ENCODE measurements around the gene SFXN2.
"Not testable (repeated sequence)": the region's sequence is repeated elsewhere in the genome, so short reads cannot be mapped to it uniquely, and the experiment has no call there.

SFXN2 gene

GRCh38 chr10:102679596-102679995, 34.8 kb upstream of the SFXN2 start:
- no peak overlapping the region for H3K4me3 ChIP-seq (ENCODE audit: low read depth, low read length)

DNA sequence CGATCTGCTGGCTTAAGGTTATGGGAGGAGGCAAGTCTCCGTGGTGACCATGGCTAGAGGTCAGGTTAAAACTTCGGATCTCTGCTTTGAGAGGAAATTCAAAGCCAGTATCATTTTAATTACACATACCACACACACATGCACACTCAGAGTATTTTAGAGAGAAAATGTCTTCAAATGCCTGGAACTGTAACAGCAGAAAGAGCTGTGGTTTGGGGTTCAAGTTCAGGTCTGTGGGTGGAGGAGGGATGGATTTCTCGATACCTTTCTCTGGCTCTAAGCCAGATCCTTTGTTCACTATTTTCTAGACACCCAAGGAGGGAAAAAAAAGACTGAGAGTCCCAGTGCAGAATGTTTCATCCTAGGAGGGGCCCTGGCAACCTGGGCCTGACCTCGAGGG, 32.7 kb upstream of the SFXN2 start:
- no peak overlapping the region for H3K4me3 ChIP-seq (ENCODE audit: low read depth, low read length)

GRCh38 chr10:102682416-102682815, 32.0 kb upstream of the SFXN2 start:
- H3K4me3 ChIP-seq (ENCODE audit: low read depth, low read length) = no peak overlapping the region

- no peak overlapping the region for H3K4me3 ChIP-seq (ENCODE audit: low read depth, low read length)
Observed at GRCh38 chr10:102682981-102683380, 31.5 kb upstream of the SFXN2 start.

GRCh38 chr10:102683736-102684135, 30.7 kb upstream of the SFXN2 start:
- no peak overlapping the region for H3K4me3 ChIP-seq (ENCODE audit: low read depth, low read length)

GRCh38 chr10:102691285-102692066, 23.0 kb upstream of the SFXN2 start:
- no peak overlapping the region for H3K4me3 ChIP-seq (ENCODE audit: low read depth, low read length)

GRCh38 chr10:102695401-102695800, 19.0 kb upstream of the SFXN2 start:
- H3K4me3 ChIP-seq (ENCODE audit: low read depth, low read length) = not testable (repeated sequence)

- H3K4me3 ChIP-seq (ENCODE audit: low read depth, low read length) = no peak overlapping the region
Observed at GRCh38 chr10:102696736-102697135, 17.7 kb upstream of the SFXN2 start.

DNA sequence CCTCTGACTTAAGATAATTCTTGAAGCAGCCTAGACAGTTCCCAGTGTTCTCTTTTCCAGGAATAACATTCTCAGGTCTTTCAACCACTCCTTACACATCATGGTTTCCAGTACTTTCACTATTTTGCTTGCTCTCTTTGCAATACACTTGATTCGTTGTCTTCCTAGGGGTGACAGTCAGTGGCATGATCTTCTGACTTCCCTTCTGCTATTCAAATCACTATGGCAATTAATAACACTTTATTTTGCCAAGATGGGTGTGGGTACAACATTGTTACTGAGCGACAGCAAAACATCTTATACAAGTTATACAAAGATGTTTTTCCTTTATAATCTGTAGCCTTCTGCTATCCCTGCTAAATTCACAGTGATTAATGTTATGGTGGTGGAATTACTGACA, 15.5 kb upstream of the SFXN2 start:
- H3K4me3 ChIP-seq (ENCODE audit: low read depth, low read length) = no peak overlapping the region

DNA sequence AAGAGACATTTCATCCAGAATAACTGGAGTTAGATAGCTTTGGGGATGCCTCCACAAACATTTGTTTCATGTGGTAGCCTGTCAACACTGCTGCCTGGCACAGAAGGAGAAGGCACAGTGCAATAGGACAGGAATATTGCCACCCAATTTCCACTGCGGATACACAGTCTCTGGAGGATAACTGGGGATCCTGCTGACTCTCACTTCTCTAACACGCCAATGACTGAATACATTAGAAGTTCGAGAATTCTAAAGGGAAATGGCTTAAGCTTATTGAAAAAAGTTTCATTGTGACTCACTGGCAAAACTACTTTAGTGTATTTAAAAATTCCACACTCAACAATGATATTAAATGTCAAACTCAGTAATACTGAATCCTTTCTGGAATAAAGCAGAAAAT, 13.2 kb upstream of the SFXN2 start:
- H3K4me3 ChIP-seq (ENCODE audit: low read depth, low read length) = no peak overlapping the region

DNA sequence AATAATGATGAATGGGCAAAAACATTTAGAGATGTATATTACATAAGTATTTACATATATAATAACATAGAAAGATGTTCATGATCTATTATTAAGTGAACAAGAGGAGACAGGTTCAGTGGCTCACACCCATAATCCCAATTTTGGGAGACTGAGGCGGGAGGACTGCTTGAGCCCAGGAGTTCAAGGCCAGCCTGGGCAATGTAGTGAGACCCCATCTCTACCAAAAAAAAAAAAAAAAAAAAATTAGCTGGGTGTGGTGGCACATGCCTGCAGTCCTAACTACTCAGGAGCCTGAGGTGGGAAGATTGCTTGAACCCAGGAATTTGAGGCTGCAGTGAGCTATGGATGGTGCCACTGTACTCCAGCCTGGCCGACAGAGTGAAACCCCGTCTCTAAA, 12.6 kb upstream of the SFXN2 start:
- no peak overlapping the region for H3K4me3 ChIP-seq (ENCODE audit: low read depth, low read length)

DNA sequence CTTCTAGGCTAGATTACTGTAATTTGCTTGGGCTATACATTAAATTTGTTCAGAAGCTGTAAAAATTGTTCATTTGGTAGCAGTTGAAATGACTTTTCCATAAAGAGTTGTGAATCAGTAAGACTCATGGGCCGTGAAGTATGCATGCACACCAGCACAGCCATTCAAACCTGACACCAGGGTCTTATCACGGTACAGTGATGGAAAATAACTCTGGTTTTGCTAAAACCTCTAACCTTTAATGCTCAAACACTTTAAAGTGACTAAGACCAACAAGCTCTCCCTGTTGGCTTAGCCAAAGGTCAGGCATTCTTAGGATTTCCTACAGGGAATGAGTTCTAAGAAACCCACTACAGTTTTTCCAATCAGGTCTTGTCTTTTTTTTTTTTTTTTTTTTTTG, 11.7 kb upstream of the SFXN2 start:
- H3K4me3 ChIP-seq (ENCODE audit: low read depth, low read length) = no peak overlapping the region

GRCh38 chr10:102704915-102705314, 9.5 kb upstream of the SFXN2 start:
- H3K4me3 ChIP-seq (ENCODE audit: low read depth, low read length) = no peak overlapping the region

GRCh38 chr10:102705531-102705930, 8.9 kb upstream of the SFXN2 start:
- no peak overlapping the region for H3K4me3 ChIP-seq (ENCODE audit: low read depth, low read length)

GRCh38 chr10:102710609-102711008, 3.8 kb upstream of the SFXN2 start:
- H3K4me3 ChIP-seq (ENCODE audit: low read depth, low read length) = no peak overlapping the region

DNA sequence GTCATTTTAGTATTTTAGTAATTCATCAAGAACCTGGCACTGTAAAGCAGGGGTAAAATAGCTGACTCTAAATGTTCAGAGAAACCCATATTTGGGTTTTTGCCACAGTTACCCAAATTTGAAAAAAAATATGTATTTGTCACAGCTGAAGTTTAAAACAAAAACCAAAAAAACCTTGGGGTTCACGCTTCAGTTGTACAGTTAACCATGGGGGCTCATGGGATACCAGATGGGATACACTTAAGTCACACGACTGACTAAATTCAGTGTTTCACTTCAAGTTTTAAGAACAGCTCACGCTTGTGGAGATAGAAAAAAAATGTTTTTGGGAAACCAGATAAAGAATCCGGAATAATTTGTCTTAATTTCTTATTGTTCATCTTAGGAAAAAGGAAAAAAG, 2.3 kb upstream of the SFXN2 start:
- no peak overlapping the region for H3K4me3 ChIP-seq (ENCODE audit: low read depth, low read length)

DNA sequence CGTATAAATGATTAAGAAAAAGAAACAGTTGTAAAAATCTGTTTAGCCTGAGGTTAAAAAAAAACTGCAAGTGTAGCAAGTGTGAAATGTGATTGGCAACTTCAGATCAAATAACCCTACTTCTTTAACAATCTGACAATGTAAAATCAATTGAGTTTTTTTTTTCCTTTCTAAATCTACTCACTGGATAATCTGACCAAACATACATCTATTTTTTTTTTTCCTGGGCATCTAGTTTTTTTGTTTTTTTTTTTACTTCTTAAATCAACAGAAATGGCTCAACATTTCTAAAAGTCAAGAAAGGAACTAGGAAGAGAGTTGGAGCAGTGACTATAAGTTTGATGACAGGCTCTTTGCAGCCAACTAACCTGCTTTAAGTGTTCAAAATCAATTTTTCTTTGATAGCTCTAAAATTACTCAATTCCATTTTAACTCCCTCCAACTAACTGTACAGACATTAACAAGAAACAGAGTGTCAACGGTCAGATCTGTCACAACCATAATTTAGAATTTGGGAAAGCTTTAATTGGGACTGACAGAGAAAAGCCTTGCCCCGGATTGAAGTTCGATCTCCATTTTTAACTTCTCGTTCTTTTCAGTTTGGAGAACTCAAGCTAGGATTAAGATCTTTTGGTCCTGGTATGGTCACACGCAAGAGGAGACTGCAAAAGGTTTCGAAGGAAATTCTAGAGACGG, 1.4 kb upstream of the SFXN2 start:
- peak overlapping the region; percentile 63 for H3K4me3 ChIP-seq (ENCODE audit: low read depth, low read length)

- peak overlapping the region; percentile 63 for H3K4me3 ChIP-seq (ENCODE audit: low read depth, low read length)
Observed at GRCh38 chr10:102713539-102713813, 960 bp upstream of the SFXN2 start.

DNA sequence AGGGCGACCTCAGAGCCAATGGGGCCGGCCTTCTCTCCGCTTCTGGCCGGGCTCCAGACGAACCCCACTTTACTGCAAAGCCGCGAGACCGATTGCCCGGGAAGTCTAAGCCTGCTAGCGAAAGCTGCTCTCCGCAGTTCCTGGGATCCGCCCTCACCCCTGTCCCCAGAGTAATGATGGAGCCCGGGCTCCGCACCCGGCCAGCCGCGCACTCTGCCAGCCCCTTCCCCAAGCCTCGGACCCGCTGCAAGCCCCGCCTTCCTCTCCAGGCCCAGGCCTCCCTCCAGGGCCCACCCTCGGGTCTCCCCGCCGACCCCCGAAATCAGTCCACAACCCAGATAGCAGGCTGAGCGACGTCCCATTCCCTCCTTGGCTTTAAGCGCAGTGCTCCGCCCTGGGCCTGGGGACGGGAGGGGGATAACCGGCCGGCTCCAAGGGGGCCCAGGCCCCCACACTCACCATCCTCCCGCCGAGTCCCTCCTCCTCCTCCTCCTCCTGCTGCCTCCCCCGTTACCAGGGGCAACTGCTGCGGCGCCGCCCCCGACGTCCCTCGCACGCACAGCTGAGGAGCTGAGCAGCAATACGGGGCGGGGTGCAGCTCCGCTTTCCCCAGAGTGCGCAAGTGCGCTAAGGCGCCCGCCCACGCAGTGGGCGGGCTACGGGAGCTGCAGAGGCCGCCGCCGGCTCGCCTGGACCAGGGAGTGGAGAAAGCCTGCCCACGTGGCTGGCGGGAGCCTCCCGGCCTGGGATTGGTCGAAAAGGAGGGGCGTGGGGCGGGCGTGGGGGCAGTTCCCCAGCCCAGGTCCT, 419 bp upstream of the SFXN2 start, which contains the start of gene ARL3:
Gene ARL3 (minus strand): TSS at position 584 of the 807 bp plus-strand sequence. CDS start 122 bp downstream, at position 462.
- peak within 1 kb of the TSS; percentile 85 for H3K4me3 ChIP-seq (ENCODE audit: low read depth, low read length)

GRCh38 chr10:102715880-102716279, 1.4 kb downstream of the SFXN2 start:
- no peak overlapping the region for H3K4me3 ChIP-seq (ENCODE audit: low read depth, low read length)

DNA sequence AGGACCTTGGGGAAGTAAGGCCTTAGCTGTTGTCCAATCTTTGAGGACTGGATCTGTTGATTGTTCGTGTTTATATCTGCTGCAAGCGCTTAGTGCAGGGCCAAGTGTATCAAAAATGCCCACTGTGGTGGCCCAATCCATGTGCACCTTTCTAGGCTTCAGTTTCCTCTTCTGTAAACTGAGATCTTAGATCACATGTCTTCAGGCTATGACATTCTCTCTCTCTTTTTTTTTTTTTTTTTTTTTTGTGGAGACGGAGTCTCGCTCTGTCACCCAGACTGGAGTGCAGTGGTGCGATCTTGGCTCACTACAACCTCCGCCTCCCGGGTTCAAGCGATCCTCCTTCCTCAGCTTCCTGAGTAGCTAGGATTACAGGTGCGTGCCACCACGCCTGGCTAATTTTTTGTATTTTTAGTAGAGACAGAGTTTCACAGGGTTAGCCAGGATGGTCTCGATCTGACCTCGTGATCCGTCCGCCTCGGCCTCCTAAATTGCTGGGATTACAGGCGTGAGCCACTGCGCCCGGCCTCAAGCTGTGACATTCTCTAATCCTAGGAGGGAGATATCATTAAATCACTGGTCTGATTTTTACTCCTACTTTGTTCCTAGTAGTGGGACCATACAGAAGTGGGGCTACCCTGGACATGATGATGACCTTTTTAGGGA, 2.6 kb downstream of the SFXN2 start:
- H3K4me3 ChIP-seq (ENCODE audit: low read depth, low read length) = not testable (repeated sequence)
